ENCODE results near the gene ATAD3A.
A peak's percentile ranks its signal among the peaks of the same experiment; 100 is the strongest.

ATAD3A gene

DNA sequence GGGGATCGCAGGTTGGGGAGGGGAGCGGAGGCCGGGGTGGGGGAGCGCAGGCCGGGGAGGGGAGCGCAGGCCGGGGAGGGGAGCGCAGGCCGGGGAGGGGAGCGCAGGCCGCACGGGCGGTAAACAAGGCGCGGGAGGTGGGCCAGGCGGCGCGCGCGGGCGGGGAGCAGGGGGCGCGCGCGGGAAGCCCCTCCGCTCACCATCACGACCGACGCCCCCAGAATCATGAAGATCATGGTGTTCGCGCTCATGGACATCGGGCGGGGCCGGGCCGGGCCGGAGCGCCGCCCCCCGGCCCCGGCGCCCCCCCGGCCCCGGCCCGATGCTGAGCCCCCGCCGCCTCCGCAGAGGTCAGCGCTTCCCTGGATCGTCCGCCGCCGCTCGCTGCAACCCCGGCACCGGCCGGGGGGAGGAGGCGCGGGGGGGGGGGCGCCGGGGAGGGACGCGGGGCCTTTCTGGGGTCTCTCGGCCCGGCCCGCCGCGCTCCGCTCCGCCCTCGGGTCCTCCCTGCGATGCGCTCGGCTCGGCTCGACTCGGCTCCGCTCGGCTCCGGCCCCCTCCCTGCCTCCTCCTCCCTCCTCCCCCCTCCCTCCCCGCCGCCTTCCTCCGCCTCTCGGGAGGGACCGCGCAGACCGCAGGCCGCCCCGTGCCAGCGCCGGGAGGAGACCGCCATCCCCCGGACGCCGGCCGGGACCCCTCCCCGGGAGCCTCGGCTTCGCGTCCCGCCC is 28.3 kb downstream of the ATAD3A start, which contains the start of gene TMEM240:
TSS of gene TMEM240 (minus strand) at position 535 of the 728 bp plus-strand sequence. CDS start at position 257, 278 bp downstream.
- DNase-seq (ENCODE audit: low spot score), result peak; percentile 46

DNA sequence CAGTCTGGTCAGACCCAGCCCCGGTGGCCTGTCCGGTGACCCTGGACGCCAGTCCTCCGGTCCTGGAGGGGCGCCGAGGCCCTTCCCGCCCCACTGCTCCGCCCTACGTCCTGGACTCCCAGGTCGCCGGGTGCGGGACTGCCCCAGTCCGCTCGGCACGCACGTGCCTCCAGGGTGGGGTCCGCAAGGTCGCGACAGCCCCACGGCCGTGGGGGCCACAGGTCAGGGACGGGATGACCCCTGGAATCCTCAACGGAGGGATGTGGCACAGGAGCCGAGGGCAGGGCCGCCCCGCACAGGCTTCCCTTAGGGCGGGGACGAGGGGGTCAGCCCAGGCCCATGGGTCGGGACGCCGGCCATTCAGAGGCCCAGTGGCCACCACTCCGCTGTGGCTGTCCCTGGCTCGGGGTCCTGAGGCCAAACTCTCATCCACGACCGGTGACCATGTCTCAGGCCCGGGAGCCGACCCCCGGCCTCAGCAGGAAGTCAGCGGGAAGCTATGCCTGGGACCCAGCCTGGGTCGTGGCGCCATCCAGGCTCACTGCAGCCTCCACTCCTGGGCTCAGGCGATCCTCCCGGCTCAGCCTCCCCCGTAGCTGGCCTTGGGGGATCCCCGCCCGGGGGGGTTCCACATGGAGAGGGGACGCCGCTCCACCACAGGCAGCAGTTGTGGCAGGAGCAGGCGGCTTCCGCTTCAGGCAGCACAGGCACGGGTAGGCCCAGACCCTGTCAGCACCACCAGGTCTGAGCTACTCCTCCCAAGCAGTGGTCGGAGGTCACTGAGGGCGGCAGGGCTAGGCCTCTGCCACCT is 29.1 kb downstream of the ATAD3A start:
- DNase-seq (ENCODE audit: low spot score), result no peak

DNA sequence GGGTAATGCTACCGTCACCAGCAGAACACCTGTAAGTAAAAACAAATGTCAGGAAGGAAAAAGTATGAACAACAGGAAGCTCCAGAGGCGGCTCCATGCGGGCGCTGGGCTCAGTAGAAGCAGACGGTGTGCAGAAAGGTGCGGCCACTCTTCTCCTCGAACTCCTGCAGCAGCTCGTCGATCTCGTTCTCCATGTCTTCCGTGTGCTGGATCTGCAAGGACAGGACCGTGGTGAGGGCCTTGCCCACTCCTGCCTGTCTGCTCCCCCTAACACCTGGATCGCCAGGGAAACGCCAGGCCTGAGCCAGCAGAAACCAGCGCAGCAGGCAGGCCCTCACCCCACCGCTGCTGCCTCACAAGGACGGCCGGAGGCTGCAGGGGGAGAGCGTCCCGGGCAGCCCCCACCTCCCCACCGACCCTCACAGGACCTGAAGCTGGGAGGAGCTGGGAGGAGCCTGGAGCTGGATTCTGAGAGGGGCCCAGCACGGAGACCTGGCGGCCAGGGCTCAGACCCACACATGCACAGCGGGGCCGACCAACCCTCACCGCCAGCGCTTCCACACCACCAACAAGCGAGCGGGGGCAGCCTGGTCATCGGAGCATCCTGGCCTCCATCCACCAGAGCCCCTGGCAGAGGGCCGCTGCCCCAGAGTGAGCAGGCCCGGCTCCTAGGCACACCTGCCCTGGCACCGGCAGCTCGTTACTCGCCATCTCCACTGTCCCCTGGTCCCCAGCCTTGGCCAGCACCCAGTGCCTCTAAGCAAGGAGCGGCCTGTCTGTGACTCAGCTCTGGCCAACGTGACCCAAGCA is 30.2 kb downstream of the ATAD3A start:
- DNase-seq (ENCODE audit: low spot score), result no peak

DNA sequence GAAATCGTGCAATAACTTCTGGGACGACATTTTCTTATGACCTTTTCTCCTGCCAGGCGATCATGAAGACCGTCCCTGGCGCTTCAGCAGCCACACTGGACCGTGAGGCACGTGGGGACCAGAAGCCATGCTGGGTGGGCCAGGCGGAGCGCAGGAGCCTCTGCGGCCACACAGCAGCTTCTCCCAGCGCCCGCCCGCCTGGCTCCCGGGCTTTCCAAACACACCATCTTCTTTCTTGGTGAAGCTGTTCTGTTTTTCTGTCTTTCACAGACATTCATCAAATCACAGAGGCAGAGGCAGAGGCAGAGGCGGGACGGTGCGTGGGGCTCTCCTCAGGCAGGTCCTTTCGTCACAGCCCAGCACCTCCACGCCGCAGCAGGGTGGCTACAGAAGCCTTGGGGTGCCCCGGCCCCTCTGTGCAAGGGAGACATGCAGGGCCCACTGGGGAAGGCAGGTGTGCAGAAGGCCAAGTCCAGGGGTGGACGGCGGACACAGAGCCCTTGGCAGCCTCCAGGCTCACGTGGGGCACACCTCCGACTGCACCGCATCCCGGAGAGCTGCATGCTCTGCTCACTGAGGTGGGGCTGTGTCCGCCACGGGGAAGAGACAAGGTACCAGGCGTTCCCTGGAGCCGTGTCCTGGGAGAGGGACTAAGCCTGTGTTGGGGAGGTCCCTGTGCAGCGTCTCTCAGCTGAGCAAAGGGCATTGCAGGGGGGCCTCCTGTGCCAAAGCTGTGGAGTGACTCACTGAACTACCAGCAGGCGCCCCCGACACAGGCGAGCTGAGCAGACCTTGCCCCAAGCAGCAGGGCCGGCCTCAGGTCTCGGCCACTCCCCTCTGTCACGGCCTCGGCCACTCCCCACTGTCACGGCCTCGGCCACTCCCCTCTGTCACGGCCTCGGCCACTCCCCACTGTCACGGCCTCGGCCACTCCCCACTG is 31.1 kb downstream of the ATAD3A start:
- no peak for DNase-seq (ENCODE audit: low spot score)

DNA sequence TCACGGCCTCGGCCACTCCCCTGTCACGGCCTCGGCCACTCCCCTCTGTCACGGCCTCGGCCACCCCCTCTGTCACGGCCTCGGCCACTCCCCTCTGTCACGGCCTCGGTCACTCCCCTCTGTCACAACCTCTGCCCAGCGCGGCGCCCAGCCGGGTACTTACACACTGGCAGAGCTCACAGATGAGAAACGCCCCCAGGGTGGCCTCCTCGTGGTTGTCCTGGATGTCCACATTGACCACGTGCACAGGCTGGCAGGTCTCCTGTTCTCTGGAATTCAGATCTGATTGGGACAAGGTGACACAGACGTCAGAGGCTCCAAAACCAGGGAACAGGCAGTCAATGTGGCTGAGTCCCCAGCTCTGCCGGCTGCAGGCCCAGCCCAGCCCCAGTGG is 31.7 kb downstream of the ATAD3A start:
- DNase-seq (ENCODE audit: low spot score), result no peak

DNA sequence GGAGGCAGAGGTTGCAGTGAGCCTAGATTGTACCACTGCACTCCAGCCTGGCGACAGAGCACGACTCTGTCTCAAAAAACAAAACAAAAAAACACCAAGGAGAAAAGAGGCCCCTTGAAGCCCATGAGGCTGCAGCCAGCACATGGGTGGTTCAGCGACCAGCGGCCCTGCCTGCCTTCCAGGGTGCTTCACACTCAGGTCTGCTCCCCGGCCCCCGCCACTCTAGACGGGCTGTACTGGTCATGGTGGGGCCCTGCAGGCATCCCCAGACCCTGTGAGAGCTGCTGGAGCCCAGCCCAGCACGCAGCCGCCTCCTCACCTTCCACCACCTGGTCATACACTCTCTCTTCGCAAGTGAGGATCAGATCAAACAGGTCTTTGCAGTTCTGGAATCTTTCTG is 32.6 kb downstream of the ATAD3A start:
- DNase-seq (ENCODE audit: low spot score), result no peak

DNA sequence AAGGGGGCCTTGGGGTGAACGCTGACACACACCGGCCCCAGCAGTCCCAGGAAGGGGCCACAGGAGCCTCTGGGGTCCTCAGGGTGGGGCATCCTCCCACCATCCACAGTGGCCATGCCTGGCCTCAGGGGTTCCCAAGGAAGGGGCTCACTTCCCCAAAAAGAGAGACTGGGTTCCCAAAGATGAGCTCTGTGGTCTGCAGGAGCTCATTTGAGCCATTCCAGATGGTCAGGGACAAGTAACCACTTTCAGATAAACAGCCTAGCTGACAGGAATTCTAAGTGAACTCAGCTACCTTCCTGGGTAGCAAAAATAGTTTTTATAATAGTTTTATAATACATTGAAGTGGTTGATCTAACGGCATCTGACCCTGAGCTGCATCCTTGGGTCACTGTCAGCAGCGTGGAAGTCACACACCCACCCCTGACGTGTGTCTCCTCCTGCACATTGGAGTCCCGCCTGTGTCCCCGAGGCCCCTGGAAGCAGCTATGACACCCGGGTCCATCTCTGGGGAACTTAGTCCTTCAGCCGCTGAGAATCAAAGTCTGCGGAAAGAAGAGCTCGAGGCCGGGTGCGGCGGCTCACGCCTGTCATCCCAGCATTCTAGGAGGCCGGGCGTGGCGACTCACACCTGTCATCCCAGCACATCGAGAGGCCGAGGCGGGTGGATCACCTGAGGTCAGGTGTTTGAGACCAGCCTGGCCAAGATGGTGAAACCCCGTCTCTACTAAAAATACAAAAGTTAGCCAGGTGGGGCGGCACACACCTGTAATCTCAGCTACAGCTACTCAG is 34.2 kb downstream of the ATAD3A start:
- DNase-seq (ENCODE audit: low spot score), result no peak

DNA sequence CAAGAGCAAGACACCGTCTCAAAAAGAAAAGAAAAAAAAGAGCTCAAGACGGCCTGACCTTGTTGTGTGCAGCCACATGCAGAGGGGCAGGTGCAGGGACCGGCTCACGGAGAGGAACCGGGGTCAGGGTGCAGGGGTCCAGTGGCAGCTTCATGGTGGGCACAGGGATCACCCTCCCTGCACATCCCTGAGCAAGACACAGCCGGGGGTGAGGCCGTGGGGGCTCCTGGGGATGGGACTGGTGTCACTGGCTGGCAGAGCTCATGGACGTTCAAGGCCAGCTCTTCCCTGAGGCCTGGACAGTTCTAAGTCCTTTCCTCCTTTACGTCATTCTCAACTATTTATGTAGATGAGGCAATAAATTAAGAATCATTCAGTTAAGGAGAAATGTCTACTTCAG is 35.0 kb downstream of the ATAD3A start:
- no peak for DNase-seq (ENCODE audit: low spot score)

DNA sequence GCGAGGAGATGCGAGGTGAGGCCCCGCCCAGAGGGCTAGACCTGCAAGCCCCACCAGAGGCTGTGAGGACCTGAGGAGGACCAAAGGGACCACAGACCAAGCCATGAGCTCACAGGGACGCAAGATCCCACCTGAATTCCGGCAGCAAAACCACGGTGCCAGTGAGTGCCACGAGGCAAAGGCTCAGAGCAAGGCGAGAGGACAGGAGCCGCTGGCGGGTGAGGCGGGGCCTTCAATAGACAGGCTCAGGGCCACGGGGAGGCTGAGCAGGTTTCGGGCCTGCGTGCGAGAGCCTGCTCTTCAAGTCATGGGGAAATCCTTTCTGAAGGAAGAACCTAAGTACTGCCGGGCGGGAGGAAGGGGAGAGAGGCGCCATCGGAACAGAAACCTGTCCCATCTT is 35.5 kb downstream of the ATAD3A start:
- no peak for DNase-seq (ENCODE audit: low spot score)

DNA sequence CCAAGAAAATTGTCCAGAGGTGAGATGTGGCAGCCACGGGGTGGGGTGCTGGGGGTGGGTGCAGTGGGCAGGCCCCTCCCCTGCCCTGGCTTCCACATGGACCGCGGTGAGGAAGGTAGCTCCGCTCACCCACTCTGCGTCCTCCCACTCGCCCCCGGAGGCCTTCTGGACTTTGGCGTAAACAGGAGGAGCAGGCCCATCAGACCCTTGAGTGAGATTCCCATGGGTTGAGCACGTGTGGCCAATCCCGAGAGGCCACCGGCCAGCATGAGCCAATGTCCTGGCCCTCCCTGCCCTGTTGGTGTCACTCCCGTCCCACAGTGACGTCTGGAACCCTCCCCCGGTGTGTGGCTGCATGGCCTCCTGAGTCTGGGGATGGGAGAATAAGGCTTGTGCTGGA is 36.6 kb downstream of the ATAD3A start:
- DNase-seq (ENCODE audit: low spot score), result no peak

DNA sequence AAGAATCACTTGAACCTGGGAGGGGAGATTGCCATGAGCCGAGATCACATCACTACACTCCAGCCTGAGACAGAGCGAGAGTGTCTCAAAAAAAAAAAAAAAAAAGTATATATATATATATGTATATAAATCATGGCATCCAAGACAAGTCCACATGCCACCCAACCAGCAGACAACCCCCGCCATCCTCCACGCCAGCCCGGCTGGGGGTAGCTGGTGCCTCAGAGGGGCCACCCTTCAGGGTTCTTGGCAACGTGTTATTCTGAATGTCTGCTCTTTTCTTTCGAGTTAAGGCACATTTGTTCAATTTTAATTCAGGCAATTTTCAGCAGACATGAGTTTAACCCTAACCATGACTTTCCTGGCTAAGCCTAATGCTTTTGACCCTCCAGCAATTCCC is 38.1 kb downstream of the ATAD3A start:
- DNase-seq (ENCODE audit: low spot score), result no peak

DNA sequence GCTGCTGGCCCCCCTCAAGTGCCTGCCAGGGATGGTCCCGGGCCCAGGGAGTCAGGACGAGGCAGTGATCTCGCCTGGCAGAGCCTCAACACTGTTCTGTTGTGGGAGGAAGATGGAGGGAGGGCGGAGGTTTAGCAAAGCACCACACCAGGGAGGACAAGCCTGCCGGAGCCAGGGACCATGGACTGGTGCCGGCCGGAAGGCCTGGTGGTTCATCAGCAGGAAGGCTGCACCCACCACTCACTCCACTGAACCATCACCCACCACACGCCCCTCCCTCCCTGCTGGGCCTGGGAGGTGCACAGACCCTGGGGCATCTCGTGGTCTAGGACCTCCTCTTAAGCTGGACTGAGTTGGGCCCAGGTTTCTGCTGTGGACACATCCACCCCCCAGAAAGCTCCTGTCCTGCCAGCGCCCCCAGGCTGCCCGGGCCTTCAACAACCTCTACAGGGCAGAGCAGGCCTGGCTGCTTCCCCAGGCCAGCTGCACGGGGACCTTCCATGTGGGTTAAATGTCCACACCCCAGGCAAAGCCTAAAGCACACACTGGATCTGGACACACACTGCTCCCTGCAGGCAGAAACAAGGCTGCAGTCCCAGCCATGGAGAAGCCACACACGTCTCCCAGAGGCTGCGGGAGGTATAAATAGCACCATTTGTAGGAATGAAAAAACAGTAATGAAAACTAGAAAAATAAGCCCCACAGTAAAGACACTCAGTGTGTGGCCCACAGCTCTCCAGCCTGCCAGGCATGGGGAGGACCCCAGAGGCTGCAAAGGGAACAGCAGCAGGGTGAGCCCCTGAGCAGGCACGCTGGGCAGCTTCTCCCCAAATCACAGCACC is 38.9 kb downstream of the ATAD3A start:
- no peak for DNase-seq (ENCODE audit: low spot score)

DNA sequence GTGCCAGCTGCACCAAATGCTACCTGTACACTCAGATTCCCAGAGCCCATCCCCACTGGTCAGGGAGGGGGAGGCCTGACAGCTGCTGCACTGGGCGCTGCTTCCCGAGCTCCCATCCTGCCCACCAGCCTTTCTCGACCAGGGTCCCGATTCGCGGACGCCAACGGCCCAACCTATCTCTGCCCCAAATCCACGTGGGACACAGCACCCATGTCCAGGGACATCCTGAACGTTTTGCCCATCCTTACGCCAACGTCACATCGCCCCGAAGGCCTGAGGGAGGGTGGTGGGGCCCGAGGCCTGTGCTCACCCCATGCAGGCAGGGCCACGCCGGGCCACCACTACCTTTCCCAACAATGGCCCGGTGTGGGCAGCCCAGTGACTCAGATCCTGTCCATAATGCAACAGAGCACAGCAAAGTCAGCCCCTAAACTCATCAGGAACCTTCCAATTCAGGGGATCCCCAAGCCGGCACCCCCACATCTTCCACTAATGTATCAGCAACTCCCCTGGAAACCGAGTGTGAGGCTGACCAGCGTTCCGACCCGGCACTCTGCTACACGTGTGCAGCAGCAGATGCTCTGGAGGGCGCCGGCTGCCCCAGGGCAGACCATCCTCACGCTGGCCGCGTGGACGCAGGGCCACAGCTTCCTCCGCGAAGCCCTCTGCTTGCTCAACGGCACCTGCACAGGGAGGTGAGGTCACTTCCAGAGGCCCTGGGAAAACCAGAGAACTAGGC is 39.7 kb downstream of the ATAD3A start:
- no peak for DNase-seq (ENCODE audit: low spot score)

DNA sequence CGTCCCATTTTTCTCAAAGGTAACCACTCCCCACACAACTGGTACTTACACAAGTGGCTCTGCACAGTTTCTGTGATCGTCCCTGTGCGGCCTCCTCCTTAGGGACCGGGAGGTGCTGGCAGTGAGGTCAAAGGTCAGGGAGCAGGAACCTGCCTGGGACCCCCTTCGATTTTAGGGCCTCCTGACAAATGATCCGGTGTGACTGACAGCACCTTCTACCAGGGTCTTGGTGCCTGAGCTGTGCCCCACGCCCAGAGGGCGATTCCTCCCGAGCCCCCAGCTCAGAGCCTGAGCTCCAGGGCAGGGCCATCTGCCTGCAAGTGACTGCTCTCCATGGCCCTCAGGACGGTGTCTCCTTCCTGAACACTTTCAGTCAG is 40.3 kb downstream of the ATAD3A start:
- DNase-seq (ENCODE audit: low spot score), result no peak

DNA sequence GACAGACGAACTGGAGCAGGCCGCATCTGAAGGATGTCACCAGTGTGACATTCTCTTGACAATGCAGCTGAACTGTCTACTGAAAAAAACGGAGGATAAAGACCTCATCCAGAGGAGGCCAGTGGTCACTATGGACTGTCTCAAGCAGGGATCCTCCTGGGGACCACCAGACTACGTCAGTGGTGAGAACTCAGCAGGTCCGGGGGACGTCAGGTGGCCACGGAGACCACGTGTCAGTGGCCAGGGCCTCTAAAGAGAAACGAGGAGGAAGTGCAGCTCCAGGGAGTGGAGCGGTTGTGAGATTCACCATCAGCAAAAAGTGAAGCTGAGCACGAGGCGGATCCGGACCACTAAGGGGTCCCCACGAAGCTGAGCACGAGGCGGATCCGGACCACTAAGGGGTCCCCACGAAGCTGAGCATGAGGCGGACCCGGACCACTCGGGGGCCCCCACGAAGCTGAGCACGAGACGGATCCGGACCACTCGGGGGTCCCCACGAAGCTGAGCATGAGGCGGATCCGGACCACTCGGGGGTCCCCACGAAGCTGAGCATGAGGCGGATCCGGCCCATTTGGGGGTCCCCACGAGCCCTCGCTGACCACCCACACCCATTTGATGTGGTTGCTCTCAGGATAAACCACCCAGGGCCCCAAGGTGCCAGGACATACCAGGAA is 42.0 kb downstream of the ATAD3A start:
- DNase-seq (ENCODE audit: low spot score), result no peak

DNA sequence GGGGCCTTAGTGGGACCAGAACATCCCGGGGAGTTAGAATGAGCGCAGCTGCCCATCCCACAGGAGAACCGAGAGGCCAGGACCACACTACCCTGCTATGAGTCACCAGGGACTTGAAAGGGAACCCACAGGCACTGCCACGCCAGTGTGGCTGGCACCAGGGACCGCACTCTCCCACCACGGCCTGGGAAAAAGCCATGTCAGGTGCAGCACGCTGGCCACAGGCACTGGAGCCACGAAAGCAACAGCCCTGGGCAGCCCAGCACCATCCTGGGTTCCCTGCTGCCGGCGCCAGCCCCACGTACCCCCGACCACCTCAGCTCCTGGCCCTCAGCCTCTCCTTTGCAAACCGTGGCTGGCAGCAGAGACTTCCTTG is 42.6 kb downstream of the ATAD3A start:
- DNase-seq (ENCODE audit: low spot score), result no peak

DNA sequence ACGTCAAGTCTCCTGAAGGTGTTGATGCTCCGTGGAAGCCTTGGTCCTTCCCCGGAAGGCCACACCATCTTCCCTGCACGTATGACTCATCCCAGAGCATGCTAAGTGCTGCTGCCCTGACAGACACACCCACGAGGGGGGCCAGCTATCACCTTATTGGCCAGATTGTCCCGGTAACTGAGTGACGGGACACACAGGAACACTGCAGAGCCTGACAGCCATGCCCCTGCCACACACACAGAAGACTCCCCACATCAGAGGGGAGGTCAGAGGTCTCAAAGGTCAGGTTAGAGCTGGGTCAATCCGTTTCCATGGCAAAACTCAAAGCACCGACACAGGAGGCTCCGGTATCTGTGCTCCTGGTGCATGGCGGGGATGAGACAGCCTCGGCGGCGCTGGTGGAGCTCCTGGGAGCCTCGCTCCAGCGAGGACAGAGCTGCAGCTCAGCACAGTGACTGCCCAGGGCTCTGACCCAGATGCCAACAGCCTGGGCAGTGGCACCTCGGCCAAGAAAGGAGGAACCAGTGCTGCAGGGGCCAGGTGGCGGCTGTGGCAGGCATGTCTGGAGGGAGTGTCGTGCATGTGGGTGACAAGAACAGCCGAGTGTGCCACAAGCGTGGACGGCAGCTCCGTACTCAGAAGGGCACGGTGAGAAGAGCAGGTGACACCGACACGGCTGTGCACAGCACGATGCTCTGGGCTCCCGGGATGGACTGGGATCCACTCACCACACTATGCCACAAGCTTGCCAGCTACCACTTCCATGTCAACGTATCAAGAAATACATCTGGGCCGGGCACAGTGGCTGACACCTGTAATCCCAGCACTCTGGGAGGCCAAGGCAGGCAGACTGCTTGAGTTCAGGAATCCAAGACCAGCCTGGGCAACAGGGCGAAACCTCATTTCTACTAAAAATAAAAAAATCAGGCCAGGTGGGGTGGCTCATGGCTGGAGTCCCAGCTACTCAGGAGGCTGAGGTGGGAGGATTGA is 43.3 kb downstream of the ATAD3A start:
- no peak for DNase-seq (ENCODE audit: low spot score)
